C4-2B (cell line): ENCODE measurements around the gene ARHGAP22.

ENCODE experiments used
- ZFX ChIP-seq: fragments of 450-650 bp; IDR thresholded peaks from 2 replicates; pipeline ENCODE4 v1.6.1; 2017
- TF ChIP-seq, protein P1 (sequence below): fragments of 450-650 bp; conservative IDR thresholded peaks from 2 replicates; pipeline ENCODE4 v1.5.1; 2017; ENCODE audit warnings: mild to moderate bottlenecking

DNA sequence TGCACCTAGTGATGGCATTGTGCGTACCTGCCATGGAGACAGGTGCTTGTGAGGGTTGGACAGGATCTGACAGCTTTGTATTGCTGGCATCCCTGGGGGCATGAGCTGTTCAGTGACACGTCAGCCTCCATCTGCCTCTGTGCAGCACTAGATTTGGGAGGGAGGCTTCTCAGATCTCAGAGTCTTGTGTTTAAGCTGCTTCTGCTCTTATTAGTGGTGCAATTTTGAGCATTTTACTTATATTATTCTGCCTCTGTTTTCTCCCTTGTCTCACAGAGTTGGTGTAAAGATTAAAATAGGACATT, 5.1 kb downstream of the ARHGAP22 start:
- TF ChIP-seq, protein P1, sequence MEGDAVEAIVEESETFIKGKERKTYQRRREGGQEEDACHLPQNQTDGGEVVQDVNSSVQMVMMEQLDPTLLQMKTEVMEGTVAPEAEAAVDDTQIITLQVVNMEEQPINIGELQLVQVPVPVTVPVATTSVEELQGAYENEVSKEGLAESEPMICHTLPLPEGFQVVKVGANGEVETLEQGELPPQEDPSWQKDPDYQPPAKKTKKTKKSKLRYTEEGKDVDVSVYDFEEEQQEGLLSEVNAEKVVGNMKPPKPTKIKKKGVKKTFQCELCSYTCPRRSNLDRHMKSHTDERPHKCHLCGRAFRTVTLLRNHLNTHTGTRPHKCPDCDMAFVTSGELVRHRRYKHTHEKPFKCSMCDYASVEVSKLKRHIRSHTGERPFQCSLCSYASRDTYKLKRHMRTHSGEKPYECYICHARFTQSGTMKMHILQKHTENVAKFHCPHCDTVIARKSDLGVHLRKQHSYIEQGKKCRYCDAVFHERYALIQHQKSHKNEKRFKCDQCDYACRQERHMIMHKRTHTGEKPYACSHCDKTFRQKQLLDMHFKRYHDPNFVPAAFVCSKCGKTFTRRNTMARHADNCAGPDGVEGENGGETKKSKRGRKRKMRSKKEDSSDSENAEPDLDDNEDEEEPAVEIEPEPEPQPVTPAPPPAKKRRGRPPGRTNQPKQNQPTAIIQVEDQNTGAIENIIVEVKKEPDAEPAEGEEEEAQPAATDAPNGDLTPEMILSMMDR = no peak
- TF ChIP-seq ZFX = no peak
